HEK293 (cell line): ENCODE data around the gene LY6G5C.

Experiments
- AEBP2 ChIP-seq: fragments of 450-650 bp; formaldehyde crosslinking; IDR thresholded peaks from 2 replicates; pipeline ENCODE4 v1.5.1; 2016; ENCODE audit warnings: missing biosample characterization, missing genetic modification characterization, borderline replicate concordance
- BCL11A ChIP-seq: fragments of 450-650 bp; formaldehyde crosslinking; IDR thresholded peaks from 2 replicates; pipeline ENCODE4 v1.5.1; 2016; ENCODE audit warnings: low read depth, missing biosample characterization, missing genetic modification characterization
- CTCF ChIP-seq: fragments of 450-650 bp; formaldehyde crosslinking; IDR thresholded peaks from 2 replicates; pipeline ENCODE4 v1.5.1; 2016; ENCODE audit warnings: missing biosample characterization, missing genetic modification characterization
- KLF1 ChIP-seq: fragments of 450-650 bp; formaldehyde crosslinking; IDR thresholded peaks from 2 replicates; pipeline ENCODE4 v1.5.1; 2016; ENCODE audit warnings: missing biosample characterization, missing genetic modification characterization
- KLF10 ChIP-seq: fragments of 450-650 bp; IDR thresholded peaks from 2 replicates; pipeline ENCODE4 v1.5.1; 2018; ENCODE audit warnings: missing biosample characterization, mild to moderate bottlenecking, missing genetic modification characterization
- YY1 ChIP-seq: fragments of 450-650 bp; formaldehyde crosslinking; IDR thresholded peaks from 2 replicates; pipeline ENCODE4 v1.5.1; 2018; ENCODE audit warnings: missing biosample characterization, missing genetic modification characterization
- ZBTB21 ChIP-seq: fragments of 450-650 bp; formaldehyde crosslinking; IDR thresholded peaks from 2 replicates; pipeline ENCODE4 v1.5.1; 2017; ENCODE audit warnings: missing biosample characterization, missing genetic modification characterization
- ZFP41 ChIP-seq: fragments of 450-650 bp; formaldehyde crosslinking; IDR thresholded peaks from 2 replicates; pipeline ENCODE4 v1.5.1; 2016; ENCODE audit warnings: missing biosample characterization, missing genetic modification characterization, borderline replicate concordance
- ZNF175 ChIP-seq: fragments of 450-650 bp; formaldehyde crosslinking; IDR thresholded peaks from 2 replicates; pipeline ENCODE4 v1.5.1; 2016; ENCODE audit warnings: missing biosample characterization, missing genetic modification characterization
- ZNF239 ChIP-seq: fragments of 450-650 bp; formaldehyde crosslinking; IDR thresholded peaks from 2 replicates; pipeline ENCODE4 v1.5.1; 2016; ENCODE audit warnings: missing biosample characterization, missing genetic modification characterization
- ZNF362 ChIP-seq: fragments of 450-650 bp; formaldehyde crosslinking; IDR thresholded peaks from 2 replicates; pipeline ENCODE4 v1.5.1; 2016; ENCODE audit warnings: missing biosample characterization, missing genetic modification characterization
- ZNF449 ChIP-seq: fragments of 450-650 bp; formaldehyde crosslinking; IDR thresholded peaks from 2 replicates; pipeline ENCODE4 v1.5.1; 2017; ENCODE audit warnings: missing biosample characterization, mild to moderate bottlenecking, missing genetic modification characterization, moderate library complexity
- ZNF768 ChIP-seq: fragments of 450-650 bp; formaldehyde crosslinking; IDR thresholded peaks from 2 replicates; pipeline ENCODE4 v1.5.1; 2018; ENCODE audit warnings: missing biosample characterization, mild to moderate bottlenecking, missing genetic modification characterization

GRCh38 chr6:31697555-31697954 is 16.7 kb upstream of the LY6G5C start:
- TF ChIP-seq KLF10 (tag by site-specific recombination) (no peak), YY1 (tag by site-specific recombination) (no peak), ZNF449 (no peak), ZBTB21 (no peak), ZNF175 (tag by site-specific recombination) (no peak), CTCF (tag by site-specific recombination) (no peak), ZFP41 (no peak), ZNF362 (tag by site-specific recombination) (no peak), AEBP2 (tag by site-specific recombination) (no peak), ZNF768 (tag by site-specific recombination) (no peak), ZNF239 (no peak), KLF1 (tag by site-specific recombination) (no peak), BCL11A (tag by site-specific recombination) (no peak)
